Left ventricle myocardium superior (tissue), 1 donor: Measurements from ENCODE around the gene DDIAS. TPM values are rescaled to one million over a fixed set of nuclear protein-coding genes. Genes with fewer than 3 reads are reported as not detected.
"Not testable (repeated sequence)": the region's sequence is repeated elsewhere in the genome, so short reads cannot be mapped to it uniquely, and the experiment has no call there.

Source experiments
- ATAC-seq: fragments of 200-7000 bp; cut with Tn5 transposase; one replicate; pipeline ENCODE4 v1.9.1; 2020; ENCODE audit warnings: mild to moderate bottlenecking, moderate library complexity
- DNase-seq: peaks from one replicate; pipeline ENCODE4 v3.0.0-alpha.2; 2020
- intact Hi-C: fragments of 100-400 bp; cut with micrococcal nuclease; formaldehyde crosslinking; loops from one replicate; pipeline ENCODE4 v1.11.0; 2022
- total RNA-seq: library from RNA; stranded (reverse); fragmentation: NEBNext Ultra II Directional; extraction: Animal tissue kit (Norgen Biotek cat#: 25700); gene quantifications from one replicate; pipeline ENCODE4 v1.2.1, GENCODE V29; 2021
- donor health status: DM: no; HTN: yes; CAD: no; lungs with severe emphysema.

DDIAS gene
- total RNA-seq, 1 donor from 2014 or later = 0.52 TPM

GRCh38 chr11:82950502-82950901 is 49.0 kb downstream of the DDIAS start:
- DNase-seq, intact Hi-C loops, ATAC-seq: not testable (repeated sequence)

- intact Hi-C loops, ATAC-seq, DNase-seq: not testable (repeated sequence)
Measured at GRCh38 chr11:82955736-82956453, 54.4 kb downstream of the DDIAS start.

- ATAC-seq (no peak), DNase-seq (no peak)
- intact Hi-C loops = no loop called here
Measured at GRCh38 chr11:82959987-82960778, 58.6 kb downstream of the DDIAS start.

GRCh38 chr11:82960779-82961143 is 59.2 kb downstream of the DDIAS start:
- intact Hi-C loops = no loop called here
- no peak for ATAC-seq
- DNase-seq = no peak

GRCh38 chr11:82962021-82962420 is 60.5 kb downstream of the DDIAS start:
- intact Hi-C loops, ATAC-seq, DNase-seq: not testable (repeated sequence)

- no peak for DNase-seq
- intact Hi-C loops = no loop called here
- ATAC-seq = no peak
Measured at GRCh38 chr11:82967381-82967780, 65.8 kb downstream of the DDIAS start.

- DNase-seq (no peak), ATAC-seq (no peak)
- intact Hi-C loops = no loop called here
Measured at GRCh38 chr11:82969811-82970210, 68.3 kb downstream of the DDIAS start.

- ATAC-seq, DNase-seq, intact Hi-C loops: not testable (repeated sequence)
Measured at GRCh38 chr11:82970507-82971083, 69.1 kb downstream of the DDIAS start.

- ATAC-seq, intact Hi-C loops, DNase-seq: not testable (repeated sequence)
Measured at GRCh38 chr11:82971519-82971946, 70.0 kb downstream of the DDIAS start.

- intact Hi-C loops = no loop called here
- no peak for ATAC-seq
- DNase-seq = no peak
Measured at GRCh38 chr11:82972103-82972502, 70.6 kb downstream of the DDIAS start.

GRCh38 chr11:82974135-82974534 is 72.6 kb downstream of the DDIAS start:
- DNase-seq (no peak), ATAC-seq (no peak)
- intact Hi-C loops = no loop called here

- intact Hi-C loops = no loop called here
- DNase-seq = no peak
- no peak for ATAC-seq
Measured at GRCh38 chr11:82974851-82975250, 73.3 kb downstream of the DDIAS start.

- intact Hi-C loops = no loop called here
- ATAC-seq (no peak), DNase-seq (no peak)
Measured at GRCh38 chr11:82975882-82976281, 74.3 kb downstream of the DDIAS start.

- ATAC-seq (no peak), DNase-seq (no peak)
- intact Hi-C loops = no loop called here
Measured at GRCh38 chr11:82976786-82977185, 75.2 kb downstream of the DDIAS start.

GRCh38 chr11:82978422-82979099 is 77.0 kb downstream of the DDIAS start:
- intact Hi-C loops = no loop called here
- DNase-seq = no peak
- ATAC-seq = no peak

GRCh38 chr11:82979824-82980223 is 78.3 kb downstream of the DDIAS start:
- intact Hi-C loops = no loop called here
- ATAC-seq = no peak
- no peak for DNase-seq

GRCh38 chr11:82980292-82980691 is 78.8 kb downstream of the DDIAS start:
- intact Hi-C loops = no loop called here
- DNase-seq (no peak), ATAC-seq (no peak)

- ATAC-seq (no peak), DNase-seq (no peak)
- intact Hi-C loops = no loop called here
Measured at GRCh38 chr11:82980947-82981346, 79.4 kb downstream of the DDIAS start.

- DNase-seq = no peak
- ATAC-seq = no peak
- intact Hi-C loops = no loop called here
Measured at GRCh38 chr11:82981852-82982251, 80.3 kb downstream of the DDIAS start.
